ENCODE data around the gene AARS2.

The AARS2 gene

DNA sequence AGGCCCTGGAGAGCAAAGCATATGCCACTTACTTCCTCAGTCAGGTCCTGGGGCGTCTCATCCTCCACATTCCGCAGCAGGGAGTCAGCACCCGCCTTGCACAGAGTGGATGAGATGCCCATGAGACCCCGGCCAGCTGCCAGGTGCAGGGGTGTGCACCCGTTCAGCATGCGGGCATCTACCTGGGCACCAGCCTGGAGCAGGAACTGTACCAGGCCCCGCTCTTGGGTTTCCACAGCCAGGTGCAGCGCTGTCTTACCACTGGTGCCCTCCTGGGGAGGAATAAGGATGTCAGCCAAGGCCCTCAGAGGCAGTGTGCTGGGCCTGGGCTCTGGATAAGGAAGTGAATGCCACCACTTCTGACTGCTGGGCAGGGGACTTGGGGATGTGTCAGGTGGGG, 53.1 kb downstream of the AARS2 start:
- Histone ChIP-seq H3K27ac (0 out of 22 replicates have a peak overlapping the region, but pooled peaks of 1 of the 11 experiments have one; percentile 9), H3K9ac (peak overlapping the region in 4 of 11 experiments; percentile 9 to 91 (median 12); a peak in 2 of 22 replicates)

GRCh38 chr6:44258921-44259320, 54.2 kb downstream of the AARS2 start:
- peaks cover 79 to 88% (median 83%) of the 10 kb centered on the region in 10 experiments for H3K4me1 ChIP-seq
- peak overlapping the region in 6 of 11 experiments; percentile 25 to 91 (median 46); a peak in 7 of 22 replicates for H3K9ac ChIP-seq
- peaks cover 43 to 93% (median 85%) of the 10 kb centered on the region in 11 experiments for H4K20me1 ChIP-seq
- H3K4me3 ChIP-seq, result peak overlapping the region in 1 of 10 experiments; percentile 3; a peak in 2 of 20 replicates
- H3K27me3 ChIP-seq, result no peaks in the 10 kb centered on the region
- H3K9me3 ChIP-seq (replicated peaks in 1 of 11), result no peaks in the 10 kb centered on the region
- no peak for TF ChIP-seq Cebpa-rat (IDR thresholded peaks at IDR 0.05)
- H3K36me3 ChIP-seq, result peaks cover 51 to 72% (median 62%) of the 10 kb centered on the region in 11 experiments
- H3K4me2 ChIP-seq, result peak overlapping the region in 6 of 11 experiments; percentile 97 to 99 (median 98); a peak in 11 of 22 replicates
- H3K27ac ChIP-seq, result peak overlapping the region in 6 of 11 experiments; percentile 9 to 93 (median 89); a peak in 9 of 22 replicates

More for the DNA sequence above, 53.1 kb downstream of the AARS2 start:
- H3K27me3 ChIP-seq, result no peaks in the 10 kb centered on the region
- peaks cover 32 to 86% (median 77%) of the 10 kb centered on the region in 11 experiments; a peak in 21 of 22 replicates for H4K20me1 ChIP-seq
- peak overlapping the region in 7 of 11 experiments; percentile 0 to 100 (median 99); a peak in 7 of 22 replicates for H3K4me2 ChIP-seq
- peaks cover 41 to 61% (median 51%) of the 10 kb centered on the region in 11 experiments for H3K36me3 ChIP-seq
- H3K4me3 ChIP-seq, result no peak overlapping the region; a peak in 1 of 20 replicates
- TF ChIP-seq Cebpa-rat (IDR thresholded peaks at IDR 0.05), result no peak
- H3K4me1 ChIP-seq, result peaks cover 71 to 79% (median 76%) of the 10 kb centered on the region in 10 experiments
- no peaks in the 10 kb centered on the region for H3K9me3 ChIP-seq (replicated peaks in 1 of 11)

DNA sequence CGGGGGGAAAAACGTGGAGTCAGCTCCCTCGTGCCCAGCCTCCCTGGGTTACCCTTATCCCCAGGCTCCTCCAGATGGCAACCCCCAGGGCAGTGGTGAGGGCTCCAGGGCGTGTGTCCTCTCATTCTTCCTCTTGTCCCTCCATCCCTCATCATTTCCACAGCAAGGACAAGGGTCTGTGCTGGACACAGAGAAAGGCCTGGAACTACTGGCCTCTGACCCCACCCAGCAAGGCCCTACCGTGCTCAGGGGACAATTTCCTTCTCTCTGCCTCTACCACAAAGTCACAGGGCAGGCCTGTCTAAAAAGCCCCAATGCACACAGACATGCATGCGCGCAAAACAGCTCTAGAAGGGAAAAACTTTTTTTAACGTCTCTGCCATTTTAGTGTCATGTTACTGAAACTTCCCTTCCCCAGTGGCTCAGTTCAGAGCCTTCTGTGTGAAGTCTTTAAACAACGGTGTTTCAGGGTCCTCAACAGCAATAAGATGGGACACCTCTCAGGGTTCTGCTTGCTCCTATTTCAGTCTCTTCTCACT, 54.8 kb downstream of the AARS2 start:
- Histone ChIP-seq H3K36me3 (peaks cover 57 to 77% (median 67%) of the 10 kb centered on the region in 11 experiments), H3K4me3 (peak overlapping the region in 4 of 10 experiments; percentile 3 to 91 (median 82); a peak in 4 of 20 replicates), H3K4me1 (peaks cover 77 to 91% (median 86%) of the 10 kb centered on the region in 10 experiments), H3K4me2 (peak overlapping the region; percentile 92 to 99 (median 97)), H3K27ac (peak overlapping the region in 10 of 11 experiments; percentile 86 to 93 (median 90); a peak in 18 of 22 replicates), H3K9me3 (replicated peaks in 1 of 11) (no peaks in the 10 kb centered on the region), H3K27me3 (no peaks in the 10 kb centered on the region), H4K20me1 (peaks cover 48 to 94% (median 85%) of the 10 kb centered on the region in 11 experiments), H3K9ac (peak overlapping the region; percentile 86 to 94 (median 90); a peak in 19 of 22 replicates)
- TF ChIP-seq Cebpa-rat (IDR thresholded peaks at IDR 0.05), result no peak

DNA sequence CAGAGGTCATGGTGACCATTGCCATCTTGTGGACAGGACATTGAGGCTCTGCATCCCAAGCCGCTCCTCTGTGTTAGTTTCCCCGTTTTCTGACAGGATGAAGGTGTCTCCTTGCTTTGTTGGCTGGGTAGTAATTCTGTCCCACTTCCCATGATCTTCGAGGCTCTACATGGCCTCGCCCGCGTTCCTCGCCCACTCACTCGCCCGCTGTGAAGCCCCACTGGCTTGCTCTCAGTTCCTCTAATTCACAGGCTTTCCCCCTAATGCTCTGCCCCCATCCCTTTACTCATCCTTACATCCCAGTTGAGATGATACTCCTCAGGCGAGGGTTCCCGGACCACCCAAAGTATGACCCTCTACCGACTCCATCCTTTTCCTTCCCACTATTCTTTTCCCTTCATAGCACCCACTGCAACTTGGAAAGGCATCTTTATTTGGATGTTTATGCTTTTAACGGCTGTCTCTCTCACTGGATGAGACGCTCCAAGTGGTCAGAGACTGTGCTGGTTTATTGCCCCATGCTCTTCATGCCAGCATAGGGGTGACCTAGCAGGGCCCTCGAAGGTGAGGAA, 55.3 kb downstream of the AARS2 start:
- Histone ChIP-seq H3K4me2 (peak overlapping the region; percentile 92 to 99 (median 97)), H3K4me1 (peaks cover 72 to 92% (median 86%) of the 10 kb centered on the region in 10 experiments), H3K9ac (peak overlapping the region; percentile 86 to 94 (median 90)), H3K36me3 (peaks cover 62 to 83% (median 72%) of the 10 kb centered on the region in 11 experiments), H3K9me3 (replicated peaks in 1 of 11) (no peaks in the 10 kb centered on the region), H3K27ac (peak overlapping the region; percentile 75 to 93 (median 90)), H3K4me3 (peak overlapping the region; percentile 77 to 91 (median 88)), H4K20me1 (peaks cover 54 to 94% (median 86%) of the 10 kb centered on the region in 11 experiments), H3K27me3 (no peaks in the 10 kb centered on the region)
- TF ChIP-seq Cebpa-rat (IDR thresholded peaks at IDR 0.05), result no peak

DNA sequence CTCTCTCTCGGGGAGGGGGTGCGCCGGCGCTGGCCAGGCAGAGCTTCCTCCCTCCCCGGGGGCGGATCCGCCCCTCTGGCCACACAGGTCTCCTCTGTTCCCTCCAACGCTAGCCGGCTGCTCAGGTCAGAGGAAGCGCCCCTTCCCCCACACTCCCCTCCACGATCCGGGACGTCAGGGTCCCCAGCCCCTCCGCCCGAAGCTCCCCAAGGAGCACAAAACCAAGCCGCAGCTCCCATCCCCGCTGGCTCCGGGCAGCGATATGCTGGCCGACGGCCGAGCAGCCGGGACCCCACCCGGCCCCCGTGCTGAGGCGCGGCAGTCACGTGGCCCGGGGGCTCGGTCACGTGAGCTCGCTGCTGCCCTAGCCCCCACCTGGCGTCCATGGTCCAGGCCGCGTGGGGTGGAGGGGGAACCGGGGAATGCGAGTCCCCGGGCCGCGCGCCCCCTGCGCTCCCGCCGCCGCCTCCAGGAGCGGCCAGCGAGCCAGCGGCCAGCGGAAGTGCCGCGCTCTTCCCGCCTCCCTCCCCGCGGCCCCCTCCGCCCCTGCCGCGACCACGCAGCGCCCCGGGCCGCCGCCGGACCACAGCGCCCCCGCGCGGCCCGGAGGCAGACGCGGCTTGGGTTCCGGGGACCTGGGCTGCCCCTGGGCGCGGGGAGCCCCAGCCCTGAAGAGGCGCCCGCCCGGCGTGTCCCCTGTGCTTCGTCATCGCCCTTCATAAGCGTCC, 56.0 kb downstream of the AARS2 start, which contains the start of gene SLC35B2:
Gene SLC35B2, minus strand, starts transcription at position 504 of the 728 bp plus-strand sequence. Its CDS starts 118 bp downstream, at position 386.
- Histone ChIP-seq H4K20me1 (peaks cover 60 to 94% (median 86%) of the 10 kb centered on the region in 11 experiments), H3K4me2 (peak within 1 kb of the TSS; percentile 92 to 99 (median 97)), H3K4me1 (peaks cover 65 to 92% (median 86%) of the 10 kb centered on the region in 10 experiments), H3K9ac (peak within 1 kb of the TSS; percentile 86 to 94 (median 90)), H3K36me3 (peaks cover 69 to 83% (median 74%) of the 10 kb centered on the region in 11 experiments), H3K9me3 (replicated peaks in 1 of 11) (no peaks in the 10 kb centered on the region), H3K27ac (peak within 1 kb of the TSS; percentile 75 to 93 (median 90)), H3K27me3 (no peaks in the 10 kb centered on the region), H3K4me3 (peak within 1 kb of the TSS; percentile 77 to 91 (median 88))
- no peak for TF ChIP-seq Cebpa-rat (IDR thresholded peaks at IDR 0.05)

DNA sequence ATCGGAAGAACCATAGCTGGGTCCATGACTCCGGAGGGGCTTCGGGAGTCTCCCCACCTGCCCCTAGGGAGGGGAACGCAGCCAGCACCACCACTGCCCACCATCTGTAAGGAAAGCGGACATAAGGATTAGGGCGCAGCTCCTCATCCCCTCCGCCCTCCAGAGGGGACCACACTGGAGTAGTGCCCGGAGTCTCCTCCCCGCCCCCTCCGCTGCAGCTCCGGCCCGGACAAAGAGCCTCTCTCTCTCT, 56.4 kb downstream of the AARS2 start:
- TF ChIP-seq Cebpa-rat (IDR thresholded peaks at IDR 0.05), result no peak
- H3K27me3 ChIP-seq, result no peaks in the 10 kb centered on the region
- H3K4me3 ChIP-seq, result peak overlapping the region; percentile 77 to 91 (median 88)
- peaks cover 64 to 92% (median 86%) of the 10 kb centered on the region in 10 experiments for H3K4me1 ChIP-seq
- peaks cover 63 to 94% (median 86%) of the 10 kb centered on the region in 11 experiments for H4K20me1 ChIP-seq
- peaks cover 69 to 83% (median 74%) of the 10 kb centered on the region in 11 experiments for H3K36me3 ChIP-seq
- H3K9me3 ChIP-seq (replicated peaks in 1 of 11), result no peaks in the 10 kb centered on the region
- H3K27ac ChIP-seq, result peak overlapping the region; percentile 75 to 93 (median 90)
- peak overlapping the region; percentile 86 to 94 (median 90) for H3K9ac ChIP-seq
- peak overlapping the region; percentile 92 to 99 (median 97) for H3K4me2 ChIP-seq

DNA sequence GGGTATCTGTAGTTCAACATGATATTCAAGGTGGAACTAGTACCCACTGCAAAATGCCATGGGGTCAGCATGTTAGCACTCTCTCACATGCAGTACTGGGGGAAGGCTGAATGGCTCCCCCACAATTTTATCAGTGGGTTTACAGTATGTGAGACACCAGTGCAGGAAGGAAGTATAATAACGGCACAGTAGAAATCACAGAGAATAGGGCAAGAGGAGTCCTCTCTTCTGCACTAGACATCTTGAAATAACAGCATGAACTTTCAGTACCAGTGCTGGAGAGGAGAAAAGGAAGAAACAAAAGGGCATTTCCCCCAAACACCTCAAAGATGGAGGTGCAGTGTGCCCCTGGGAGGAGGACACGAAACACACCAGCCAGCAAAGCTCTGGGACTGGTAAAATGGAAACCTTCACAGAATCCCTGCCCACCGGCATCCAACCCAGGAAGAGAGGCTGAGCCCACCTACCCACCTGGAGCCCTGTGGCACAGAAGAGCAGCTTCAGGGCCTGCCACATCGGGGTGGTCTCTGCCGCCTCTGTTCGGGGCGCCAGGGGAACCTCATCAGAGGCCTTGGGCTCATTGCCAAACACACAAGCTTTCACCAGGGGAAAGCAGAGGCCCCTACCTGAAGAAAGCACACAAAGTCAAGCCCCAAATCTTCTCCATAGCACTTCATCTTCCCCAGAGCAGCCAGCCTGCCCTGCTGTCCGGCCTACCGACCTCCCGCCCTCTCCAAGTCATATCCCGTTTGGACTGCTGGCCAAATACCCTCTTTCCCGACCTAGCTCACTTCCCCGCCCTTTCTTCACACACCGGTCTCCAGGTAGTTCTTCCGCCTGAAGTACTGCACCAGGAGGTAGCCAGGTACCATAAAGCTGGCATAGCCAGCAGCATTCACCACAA, 57.0 kb downstream of the AARS2 start:
- Histone ChIP-seq H3K36me3 (peaks cover 69 to 83% (median 74%) of the 10 kb centered on the region in 11 experiments), H4K20me1 (peaks cover 63 to 94% (median 86%) of the 10 kb centered on the region in 11 experiments)

More for the DNA sequence above, 57.0 kb downstream of the AARS2 start:
- H3K9me3 ChIP-seq (replicated peaks in 1 of 11), result no peaks in the 10 kb centered on the region
- no peaks in the 10 kb centered on the region for H3K27me3 ChIP-seq
- H3K9ac ChIP-seq, result peak overlapping the region; percentile 86 to 94 (median 90)
- no peak for TF ChIP-seq Cebpa-rat (IDR thresholded peaks at IDR 0.05)
- peaks cover 60 to 92% (median 86%) of the 10 kb centered on the region in 10 experiments for H3K4me1 ChIP-seq
- H3K4me3 ChIP-seq, result peak overlapping the region; percentile 77 to 91 (median 88)
- peak overlapping the region; percentile 75 to 93 (median 90); a peak in 21 of 22 replicates for H3K27ac ChIP-seq
- peak overlapping the region; percentile 92 to 99 (median 97) for H3K4me2 ChIP-seq
